ENCODE results near the gene PKP4. TPM values are rescaled to one million over a fixed set of nuclear protein-coding genes. Genes with fewer than 3 reads are reported as not detected.

PKP4 gene
- total RNA-seq, 4 donors from 2014 or later = 58.2 to 115 (median 89.9) TPM

- no peaks in the 10 kb centered on the region for H3K27me3 ChIP-seq
- TF ChIP-seq POLR2A (IDR thresholded peaks at IDR 0.05) = no peak
- TF ChIP-seq POLR2AphosphoS5 (IDR thresholded peaks at IDR 0.05) = no peak
- TF ChIP-seq EP300 (IDR thresholded peaks at IDR 0.05) = no peak
- peaks cover 0 to 52% of the 10 kb centered on the region in 2 donors for H3K36me3 ChIP-seq
- WGBS, 2 donors (ENCODE audit: low coverage in 1 of 2) = 59 to 71% methylated on average over 2 of the region's 2 CpGs
- H3K9me3 ChIP-seq = no peaks in the 10 kb centered on the region
- no peaks in the 10 kb centered on the region for H3K4me1 ChIP-seq
- ATAC-seq = no peak
- no peak overlapping the region for H3K4me3 ChIP-seq
- no peak overlapping the region for H3K27ac ChIP-seq
Observed at GRCh38 chr2:158658396-158658795, 201.6 kb downstream of the PKP4 start.

- no peak for ATAC-seq
- WGBS, 2 donors (ENCODE audit: low coverage in 1 of 2) = 71 to 90% methylated on average over 1 of the region's 1 CpG
- no peak overlapping the region for H3K4me3 ChIP-seq
- H3K27ac ChIP-seq = no peak overlapping the region
- H3K27me3 ChIP-seq = no peaks in the 10 kb centered on the region
- H3K36me3 ChIP-seq = peaks cover 0 to 58% of the 10 kb centered on the region in 2 donors
- H3K4me1 ChIP-seq = peaks cover 0 to 8% (median 2%) of the 10 kb centered on the region in 3 donors
- TF ChIP-seq POLR2A (IDR thresholded peaks at IDR 0.05) (no peak), POLR2AphosphoS5 (IDR thresholded peaks at IDR 0.05) (no peak), EP300 (IDR thresholded peaks at IDR 0.05) (no peak), CTCF (IDR thresholded peaks at IDR 0.05) (no peak)
- no peaks in the 10 kb centered on the region for H3K9me3 ChIP-seq
Observed at GRCh38 chr2:158659483-158659882, 202.7 kb downstream of the PKP4 start.

DNA sequence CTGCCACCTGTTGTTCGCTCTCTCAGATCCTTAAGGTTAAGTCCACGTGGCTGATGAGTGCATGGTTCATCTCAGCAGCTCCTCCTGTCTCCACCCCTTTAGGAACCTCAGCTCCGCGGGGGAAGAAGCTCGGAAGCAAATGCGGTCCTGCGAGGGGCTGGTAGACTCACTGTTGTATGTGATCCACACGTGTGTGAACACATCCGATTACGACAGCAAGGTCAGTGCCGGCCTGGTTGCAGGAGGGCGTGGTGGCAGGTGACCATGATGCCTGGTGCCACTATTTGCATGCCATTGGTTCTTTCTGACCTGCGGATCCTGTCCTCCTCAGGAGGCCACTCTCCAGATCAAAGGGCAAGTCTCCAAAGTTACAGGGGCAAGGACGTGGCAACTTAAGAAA is 204.5 kb downstream of the PKP4 start:
- 92 to 96% methylated on average over 4 to 10 of the region's 14 CpGs for WGBS, 2 donors (ENCODE audit: low coverage in 1 of 2)
- peaks cover 0 to 59% of the 10 kb centered on the region in 2 donors for H3K36me3 ChIP-seq
- H3K4me1 ChIP-seq = peaks cover 0 to 25% (median 5%) of the 10 kb centered on the region in 3 donors
- H3K9me3 ChIP-seq = no peaks in the 10 kb centered on the region
- H3K4me3 ChIP-seq = no peak overlapping the region
- TF ChIP-seq POLR2A (IDR thresholded peaks at IDR 0.05) = no peak
- no peak for TF ChIP-seq POLR2AphosphoS5 (IDR thresholded peaks at IDR 0.05)
- no peak for TF ChIP-seq CTCF (IDR thresholded peaks at IDR 0.05)
- no peak for TF ChIP-seq EP300 (IDR thresholded peaks at IDR 0.05)
- H3K27me3 ChIP-seq = no peaks in the 10 kb centered on the region
- no peak for ATAC-seq
- H3K27ac ChIP-seq = no peak overlapping the region

- H3K4me1 ChIP-seq = peaks cover 0 to 34% (median 5%) of the 10 kb centered on the region in 3 donors
- no peak overlapping the region for H3K4me3 ChIP-seq
- TF ChIP-seq POLR2A (IDR thresholded peaks at IDR 0.05) = no peak
- TF ChIP-seq POLR2AphosphoS5 (IDR thresholded peaks at IDR 0.05) = no peak
- TF ChIP-seq EP300 (IDR thresholded peaks at IDR 0.05) = no peak
- no peak for TF ChIP-seq CTCF (IDR thresholded peaks at IDR 0.05)
- no peaks in the 10 kb centered on the region for H3K9me3 ChIP-seq
- H3K36me3 ChIP-seq = peaks cover 0 to 62% of the 10 kb centered on the region in 2 donors
- H3K27me3 ChIP-seq = no peaks in the 10 kb centered on the region
- no peak overlapping the region for H3K27ac ChIP-seq
- WGBS, 2 donors (ENCODE audit: low coverage in 1 of 2) = 93 to 100% methylated on average over 4 to 5 of the region's 6 CpGs
- no peak for ATAC-seq
Observed at GRCh38 chr2:158662421-158662820, 205.7 kb downstream of the PKP4 start.

DNA sequence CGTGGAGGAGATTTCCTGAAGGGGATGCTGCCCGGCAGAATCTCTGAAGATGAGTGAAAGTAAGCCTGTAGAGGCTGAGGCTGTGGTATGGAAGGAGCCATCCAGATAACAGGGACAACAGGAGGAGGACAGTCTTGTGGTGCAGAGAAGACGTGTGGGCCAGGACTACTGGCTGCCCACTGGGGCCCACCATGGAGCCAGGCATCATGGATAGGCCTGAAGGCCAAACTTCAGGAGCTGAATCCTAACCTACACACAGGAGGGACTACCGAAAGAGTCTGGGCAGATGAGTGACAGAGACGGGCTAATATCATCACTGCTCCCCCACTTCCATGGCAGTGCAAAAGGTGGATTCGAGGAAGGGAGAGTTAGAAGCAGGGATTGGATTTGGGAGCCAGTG is 207.0 kb downstream of the PKP4 start:
- no peaks in the 10 kb centered on the region for H3K27me3 ChIP-seq

More for the DNA sequence above, 207.0 kb downstream of the PKP4 start:
- no peak for TF ChIP-seq CTCF (IDR thresholded peaks at IDR 0.05)
- no peak for TF ChIP-seq POLR2AphosphoS5 (IDR thresholded peaks at IDR 0.05)
- TF ChIP-seq EP300 (IDR thresholded peaks at IDR 0.05) = no peak
- TF ChIP-seq POLR2A (IDR thresholded peaks at IDR 0.05) = no peak
- peaks cover 0 to 48% (median 5%) of the 10 kb centered on the region in 3 donors for H3K4me1 ChIP-seq
- ATAC-seq = no peak
- no peaks in the 10 kb centered on the region for H3K9me3 ChIP-seq
- H3K27ac ChIP-seq = peak overlapping the region in 1 of 4 donors; percentile 29
- 73 to 90% methylated on average over 2 to 6 of the region's 6 CpGs for WGBS, 2 donors (ENCODE audit: low coverage in 1 of 2)
- peaks cover 0 to 59% of the 10 kb centered on the region in 2 donors for H3K36me3 ChIP-seq
- H3K4me3 ChIP-seq = no peak overlapping the region
